Neural progenitor cell (in vitro differentiated cells): ENCODE data around the gene MIS18BP1. TPM values are rescaled to one million over a fixed set of nuclear protein-coding genes. Genes with fewer than 3 reads are reported as not detected.

ENCODE experiments used
- DNase-seq: peaks from one replicate; pipeline ENCODE4 v3.0.0-alpha.2; 2016; ENCODE audit warnings: low spot score
- H2AFZ ChIP-seq: fragments of 200-600 bp; sonication (generic); replicated peaks from 2 replicates; pipeline ENCODE4 v1.6.1; 2016; ENCODE audit warnings: antibody characterized with exemption
- H3F3A ChIP-seq: fragments of 200-600 bp; sonication (generic); 2 replicates; pipeline ENCODE4 v1.6.1; 2016; ENCODE audit warnings: antibody characterized with exemption, low read depth
- H3K27ac ChIP-seq: fragments of 200-600 bp; sonication (generic); 2 replicates; pipeline ENCODE4 v1.5.1; 2016; ENCODE audit warnings: mild to moderate bottlenecking
- H3K27me3 ChIP-seq: fragments of 200-600 bp; sonication (generic); 2 replicates; pipeline ENCODE4 v1.6.1; 2016; ENCODE audit warnings: mild to moderate bottlenecking, moderate library complexity
- H3K36me3 ChIP-seq: fragments of 200-600 bp; sonication (generic); 2 replicates; pipeline ENCODE4 v1.5.1; 2016
- H3K4me1 ChIP-seq: fragments of 200-600 bp; sonication (generic); 2 replicates; pipeline ENCODE4 v1.6.1; 2016; ENCODE audit warnings: mixed run types
- H3K4me2 ChIP-seq: fragments of 200-600 bp; sonication (generic); 2 replicates; pipeline ENCODE4 v1.6.1; 2016
- H3K4me3 ChIP-seq: fragments of 200-600 bp; sonication (generic); 2 replicates; pipeline ENCODE4 v1.5.1; 2016
- H3K79me2 ChIP-seq: fragments of 200-600 bp; sonication (generic); 2 replicates; pipeline ENCODE4 v1.6.1; 2016; ENCODE audit warnings: low read depth
- H3K9ac ChIP-seq: fragments of 200-600 bp; sonication (generic); 2 replicates; pipeline ENCODE4 v1.6.1; 2016
- H3K9me3 ChIP-seq: fragments of 200-600 bp; sonication (generic); 2 replicates; pipeline ENCODE4 v1.5.1; 2016; ENCODE audit warnings: low read depth
- H4K20me1 ChIP-seq: fragments of 200-600 bp; sonication (generic); 2 replicates; pipeline ENCODE4 v1.6.1; 2016; ENCODE audit warnings: low read depth
- H3K27ac Mint-ChIP-seq: 3 replicates; pipeline ENCODE4 v1.8.0; 2021; ENCODE audit warnings: mixed read lengths
- H3K27me3 Mint-ChIP-seq: 2 replicates; pipeline ENCODE4 v1.8.0; 2022; ENCODE audit warnings: low read depth, mild to moderate bottlenecking, inconsistent platforms, moderate library complexity, mixed read lengths; ENCODE audit not compliant: insufficient read depth
- H3K36me3 Mint-ChIP-seq: 3 replicates; pipeline ENCODE4 v1.8.0; 2021; ENCODE audit warnings: mixed read lengths
- H3K4me1 Mint-ChIP-seq: 3 replicates; pipeline ENCODE4 v1.8.0; 2021; ENCODE audit warnings: mixed read lengths
- H3K4me3 Mint-ChIP-seq: 3 replicates; pipeline ENCODE4 v1.8.0; 2021; ENCODE audit warnings: mild to moderate bottlenecking, moderate library complexity, mixed read lengths
- H3K9me3 Mint-ChIP-seq: 3 replicates; pipeline ENCODE4 v1.8.0; 2020; ENCODE audit warnings: mixed read lengths
- CTCF ChIP-seq: fragments of 200-600 bp; sonication (generic); IDR thresholded peaks from 2 replicates; pipeline ENCODE4 v1.5.1; 2017; ENCODE audit warnings: antibody characterized with exemption, mild to moderate bottlenecking
- EZH2 ChIP-seq: fragments of 200-600 bp; sonication (generic); IDR thresholded peaks from 2 replicates; pipeline ENCODE4 v1.6.1; 2017; ENCODE audit warnings: antibody characterized with exemption, mild to moderate bottlenecking, moderate library complexity
- EZH2phosphoT487 ChIP-seq: fragments of 200-600 bp; sonication (generic); IDR thresholded peaks from 2 replicates; pipeline ENCODE4 v1.6.1; 2017; ENCODE audit warnings: antibody characterized with exemption
- total RNA-seq: library from RNA; depleted of rRNA; stranded (reverse); fragments of >200 nt; gene quantifications from 2 replicates; pipeline ENCODE4 v1.2.3, GENCODE V29; 2015; ENCODE audit warnings: low replicate concordance

The MIS18BP1 gene
- total RNA-seq, 1 donor from 2014 or later = 211 TPM

GRCh38 chr14:45212231-45212630, 40.8 kb downstream of the MIS18BP1 start:
- H3K27me3 ChIP-seq = no peaks in the 10 kb centered on the region
- peaks cover 2% of the 10 kb centered on the region for H3K4me1 Mint-ChIP-seq
- no peaks in the 10 kb centered on the region for H3K4me1 ChIP-seq
- H3K4me3 Mint-ChIP-seq = no peak overlapping the region
- no peak for TF ChIP-seq EZH2
- no peak for TF ChIP-seq CTCF
- TF ChIP-seq EZH2phosphoT487 = no peak
- H3K27me3 Mint-ChIP-seq = no peaks in the 10 kb centered on the region
- no peaks in the 10 kb centered on the region for H3K9me3 ChIP-seq
- no peaks in the 10 kb centered on the region for H4K20me1 ChIP-seq
- H3K4me2 ChIP-seq = no peak overlapping the region
- H3F3A ChIP-seq = no peaks in the 10 kb centered on the region
- DNase-seq = no peak
- H3K27ac ChIP-seq = no peak overlapping the region
- peaks cover 39% of the 10 kb centered on the region for H3K36me3 ChIP-seq
- H3K36me3 Mint-ChIP-seq = peaks cover 38% of the 10 kb centered on the region
- no peak overlapping the region for H3K4me3 ChIP-seq
- H3K27ac Mint-ChIP-seq = no peak overlapping the region
- no peak overlapping the region for H3K9ac ChIP-seq
- H3K79me2 ChIP-seq = no peaks in the 10 kb centered on the region
- H3K9me3 Mint-ChIP-seq = no peaks in the 10 kb centered on the region
- no peak overlapping the region for H2AFZ ChIP-seq

- Histone ChIP-seq H3K27ac (no peak overlapping the region), H4K20me1 (no peaks in the 10 kb centered on the region), H3K9me3 (no peaks in the 10 kb centered on the region), H3K4me1 (no peaks in the 10 kb centered on the region), H3K36me3 (peaks cover 37% of the 10 kb centered on the region), H3K79me2 (no peaks in the 10 kb centered on the region), H3K27me3 (no peaks in the 10 kb centered on the region), H3F3A (no peaks in the 10 kb centered on the region), H3K4me3 (no peak overlapping the region), H3K4me2 (no peak overlapping the region), H3K9ac (no peak overlapping the region), H2AFZ (no peak overlapping the region)
- Mint-ChIP-seq H3K27me3 (no peaks in the 10 kb centered on the region), H3K4me1 (peaks cover 2% of the 10 kb centered on the region), H3K4me3 (no peak overlapping the region), H3K9me3 (no peaks in the 10 kb centered on the region), H3K36me3 (peaks cover 38% of the 10 kb centered on the region), H3K27ac (no peak overlapping the region)
- DNase-seq = no peak
- TF ChIP-seq EZH2phosphoT487 (no peak), CTCF (no peak), EZH2 (no peak)
Measured at GRCh38 chr14:45211295-45211694, 41.7 kb downstream of the MIS18BP1 start.

- H2AFZ ChIP-seq = no peak overlapping the region
- no peak overlapping the region for H3K27ac Mint-ChIP-seq
- no peak overlapping the region for H3K4me3 ChIP-seq
- peaks cover 2% of the 10 kb centered on the region for H3K4me1 Mint-ChIP-seq
- no peaks in the 10 kb centered on the region for H3K9me3 Mint-ChIP-seq
- no peaks in the 10 kb centered on the region for H3K27me3 ChIP-seq
- H3K36me3 Mint-ChIP-seq = peaks cover 38% of the 10 kb centered on the region
- no peaks in the 10 kb centered on the region for H3F3A ChIP-seq
- peaks cover 32% of the 10 kb centered on the region for H3K36me3 ChIP-seq
- no peak overlapping the region for H3K4me3 Mint-ChIP-seq
- H3K27me3 Mint-ChIP-seq = no peaks in the 10 kb centered on the region
- no peak overlapping the region for H3K9ac ChIP-seq
- H4K20me1 ChIP-seq = no peaks in the 10 kb centered on the region
- no peaks in the 10 kb centered on the region for H3K9me3 ChIP-seq
- H3K79me2 ChIP-seq = no peaks in the 10 kb centered on the region
- no peak overlapping the region for H3K27ac ChIP-seq
- no peak for DNase-seq
- no peak for TF ChIP-seq EZH2
- no peak for TF ChIP-seq CTCF
- no peak for TF ChIP-seq EZH2phosphoT487
- no peaks in the 10 kb centered on the region for H3K4me1 ChIP-seq
- no peak overlapping the region for H3K4me2 ChIP-seq
Measured at GRCh38 chr14:45210159-45210558, 42.8 kb downstream of the MIS18BP1 start.
